ENCODE results near the gene OLIG1.

Gene OLIG1

DNA sequence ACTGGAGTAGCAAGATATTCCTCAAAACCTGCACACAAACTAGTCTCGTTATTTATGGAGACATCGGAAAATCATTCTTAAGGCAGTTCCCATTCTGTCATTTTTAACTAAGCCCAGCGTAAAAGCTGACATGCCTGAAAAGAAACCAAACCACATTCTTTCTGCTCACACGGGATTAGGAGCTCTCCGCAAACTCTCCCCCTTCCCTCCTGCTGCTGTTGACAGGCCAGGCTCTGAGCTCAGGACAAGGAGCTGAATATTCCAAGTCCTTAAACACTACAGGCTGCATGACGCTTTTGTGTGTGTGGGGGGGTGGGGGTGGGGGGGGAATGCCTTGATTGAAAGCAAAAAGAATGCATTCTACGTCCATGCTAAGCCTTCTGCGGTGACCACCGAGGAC, 5.2 kb downstream of the OLIG1 start:
- Histone ChIP-seq H3K79me2 (ENCODE audit: control insufficient read depth, low read length) (no peaks in the 10 kb centered on the region), H3K27ac (ENCODE audit: low read depth, low read length) (no peak overlapping the region), H4K20me1 (ENCODE audit: control insufficient read depth, insufficient read depth, low read depth, low read length) (no peaks in the 10 kb centered on the region), H3K4me2 (ENCODE audit: low read length) (no peak overlapping the region), H3K4me1 (ENCODE audit: control insufficient read depth, low read length) (peaks cover 10% of the 10 kb centered on the region), H3K9me3 (ENCODE audit: control insufficient read depth, insufficient read depth, low read length) (no peaks in the 10 kb centered on the region), H3K9me2 (replicated peaks; ENCODE audit: control insufficient read depth, low read length) (no peaks in the 10 kb centered on the region), H3K4me3 (ENCODE audit: low read length) (no peak overlapping the region), H3F3A (ENCODE audit: control insufficient read depth, insufficient read depth) (no peaks in the 10 kb centered on the region), H3K36me3 (ENCODE audit: control insufficient read depth, low read length) (no peaks in the 10 kb centered on the region), H3K27me3 (ENCODE audit: control insufficient read depth, low read length) (peaks cover 29% of the 10 kb centered on the region)
- TF ChIP-seq, protein P1, sequence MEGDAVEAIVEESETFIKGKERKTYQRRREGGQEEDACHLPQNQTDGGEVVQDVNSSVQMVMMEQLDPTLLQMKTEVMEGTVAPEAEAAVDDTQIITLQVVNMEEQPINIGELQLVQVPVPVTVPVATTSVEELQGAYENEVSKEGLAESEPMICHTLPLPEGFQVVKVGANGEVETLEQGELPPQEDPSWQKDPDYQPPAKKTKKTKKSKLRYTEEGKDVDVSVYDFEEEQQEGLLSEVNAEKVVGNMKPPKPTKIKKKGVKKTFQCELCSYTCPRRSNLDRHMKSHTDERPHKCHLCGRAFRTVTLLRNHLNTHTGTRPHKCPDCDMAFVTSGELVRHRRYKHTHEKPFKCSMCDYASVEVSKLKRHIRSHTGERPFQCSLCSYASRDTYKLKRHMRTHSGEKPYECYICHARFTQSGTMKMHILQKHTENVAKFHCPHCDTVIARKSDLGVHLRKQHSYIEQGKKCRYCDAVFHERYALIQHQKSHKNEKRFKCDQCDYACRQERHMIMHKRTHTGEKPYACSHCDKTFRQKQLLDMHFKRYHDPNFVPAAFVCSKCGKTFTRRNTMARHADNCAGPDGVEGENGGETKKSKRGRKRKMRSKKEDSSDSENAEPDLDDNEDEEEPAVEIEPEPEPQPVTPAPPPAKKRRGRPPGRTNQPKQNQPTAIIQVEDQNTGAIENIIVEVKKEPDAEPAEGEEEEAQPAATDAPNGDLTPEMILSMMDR (IDR thresholded peaks at IDR 0.05; ENCODE audit: low read depth, low read length, poor library complexity, severe bottlenecking), result no peak
- TF ChIP-seq EZH2phosphoT487 (IDR thresholded peaks at IDR 0.05; ENCODE audit: borderline replicate concordance, low read length), result no peak

DNA sequence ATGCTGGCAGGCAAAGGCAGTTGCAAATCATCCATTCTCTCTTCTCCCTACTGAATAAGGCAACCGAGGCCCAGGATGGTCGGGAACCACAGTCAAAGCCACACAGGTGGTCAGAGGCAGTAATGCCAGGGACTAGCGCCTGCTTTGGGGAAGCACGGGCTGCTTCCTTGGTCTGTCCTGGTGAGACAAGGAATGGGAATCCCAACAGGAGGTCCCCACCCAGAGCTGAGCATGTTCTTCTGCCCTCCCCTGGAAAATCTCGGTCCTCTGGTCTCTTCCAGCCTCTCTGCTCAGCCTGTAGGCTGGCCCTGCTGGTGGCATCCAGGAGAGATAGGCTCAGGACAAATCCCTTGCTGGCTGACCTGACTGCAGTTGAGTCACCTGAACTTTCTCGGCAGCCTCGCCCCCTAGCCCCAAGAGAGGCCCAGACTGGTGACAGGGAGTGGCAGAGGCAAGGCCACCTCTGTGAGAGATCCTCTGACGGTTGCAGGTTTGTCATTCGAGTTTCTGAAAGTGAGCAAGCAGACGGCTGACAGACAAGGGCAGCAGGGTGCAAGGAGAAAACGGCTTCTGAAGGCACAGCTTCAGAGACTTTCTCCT, 5.8 kb downstream of the OLIG1 start:
- Histone ChIP-seq H3K27me3 (ENCODE audit: control insufficient read depth, low read length) (peaks cover 29% of the 10 kb centered on the region), H3K4me3 (ENCODE audit: low read length) (no peak overlapping the region)

DNA sequence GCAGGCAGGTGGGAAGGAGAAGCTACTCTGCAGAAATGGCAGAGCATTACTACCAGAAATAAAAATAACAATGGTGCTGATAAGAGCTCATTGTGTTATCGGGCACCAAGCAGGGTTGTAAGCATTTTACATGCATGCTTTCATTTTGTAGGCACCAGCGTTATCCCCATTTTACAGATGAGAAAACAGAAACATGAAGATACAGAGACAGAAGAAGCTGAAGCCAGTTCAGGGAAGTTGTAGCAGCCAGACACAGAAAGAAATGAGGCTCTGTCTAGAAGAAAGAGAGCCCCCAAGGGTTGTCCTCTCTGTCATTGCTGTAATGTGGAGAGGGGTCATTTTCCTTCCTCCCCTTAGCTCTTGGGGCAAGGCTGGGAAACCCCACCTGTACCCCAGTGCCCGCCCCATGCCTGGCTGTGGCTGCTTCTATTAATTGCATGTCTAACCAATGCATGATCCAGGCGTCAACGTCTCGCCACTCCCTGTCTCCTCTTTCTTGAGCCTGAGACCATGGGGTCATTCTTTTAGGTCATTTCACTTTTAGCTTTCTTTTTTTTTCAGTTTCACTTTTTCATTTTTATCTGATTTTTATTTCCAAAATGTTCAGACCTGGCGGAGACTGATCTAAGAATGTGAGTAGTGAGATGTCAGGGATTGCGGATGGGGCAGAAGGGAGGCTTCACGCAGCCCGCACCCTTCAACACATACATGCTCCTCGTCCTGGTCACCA, 6.8 kb downstream of the OLIG1 start:
- Histone ChIP-seq H3K4me2 (ENCODE audit: low read length) (no peak overlapping the region), H3K4me1 (ENCODE audit: control insufficient read depth, low read length) (peaks cover 10% of the 10 kb centered on the region), H3K9me2 (replicated peaks; ENCODE audit: control insufficient read depth, low read length) (no peaks in the 10 kb centered on the region), H4K20me1 (ENCODE audit: control insufficient read depth, insufficient read depth, low read depth, low read length) (no peaks in the 10 kb centered on the region), H3K36me3 (ENCODE audit: control insufficient read depth, low read length) (no peaks in the 10 kb centered on the region), H3K27me3 (ENCODE audit: control insufficient read depth, low read length) (peaks cover 29% of the 10 kb centered on the region), H3K9me3 (ENCODE audit: control insufficient read depth, insufficient read depth, low read length) (no peaks in the 10 kb centered on the region), H3K4me3 (ENCODE audit: low read length) (no peak overlapping the region), H3K27ac (ENCODE audit: low read depth, low read length) (no peak overlapping the region), H3F3A (ENCODE audit: control insufficient read depth, insufficient read depth) (no peaks in the 10 kb centered on the region), H3K79me2 (ENCODE audit: control insufficient read depth, low read length) (no peaks in the 10 kb centered on the region)
- TF ChIP-seq EZH2phosphoT487 (IDR thresholded peaks at IDR 0.05; ENCODE audit: borderline replicate concordance, low read length), result no peak
- TF ChIP-seq, protein P1 (IDR thresholded peaks at IDR 0.05; ENCODE audit: low read depth, low read length, poor library complexity, severe bottlenecking), result no peak

More for the DNA sequence above, 5.8 kb downstream of the OLIG1 start:
- Histone ChIP-seq H3K27ac (ENCODE audit: low read depth, low read length) (no peak overlapping the region), H3K4me1 (ENCODE audit: control insufficient read depth, low read length) (peaks cover 10% of the 10 kb centered on the region), H3K4me2 (ENCODE audit: low read length) (no peak overlapping the region), H4K20me1 (ENCODE audit: control insufficient read depth, insufficient read depth, low read depth, low read length) (no peaks in the 10 kb centered on the region), H3K36me3 (ENCODE audit: control insufficient read depth, low read length) (no peaks in the 10 kb centered on the region), H3F3A (ENCODE audit: control insufficient read depth, insufficient read depth) (no peaks in the 10 kb centered on the region), H3K9me2 (replicated peaks; ENCODE audit: control insufficient read depth, low read length) (no peaks in the 10 kb centered on the region), H3K79me2 (ENCODE audit: control insufficient read depth, low read length) (no peaks in the 10 kb centered on the region), H3K9me3 (ENCODE audit: control insufficient read depth, insufficient read depth, low read length) (no peaks in the 10 kb centered on the region)
- TF ChIP-seq, protein P1 (IDR thresholded peaks at IDR 0.05; ENCODE audit: low read depth, low read length, poor library complexity, severe bottlenecking), result no peak
- TF ChIP-seq EZH2phosphoT487 (IDR thresholded peaks at IDR 0.05; ENCODE audit: borderline replicate concordance, low read length), result no peak

Measured in DOHH2 (cell line).